ENCODE data around the gene HBG1. TPM values are rescaled to one million over a fixed set of nuclear protein-coding genes. Genes with fewer than 3 reads are reported as not detected.

The HBG1 gene
- total and polyA plus RNA-seq, 2 of the 8 experiments (the other 6 are each of a cell fraction or from before 2014, with no cell fraction given) = 0.26 TPM; not detected in 1

DNA sequence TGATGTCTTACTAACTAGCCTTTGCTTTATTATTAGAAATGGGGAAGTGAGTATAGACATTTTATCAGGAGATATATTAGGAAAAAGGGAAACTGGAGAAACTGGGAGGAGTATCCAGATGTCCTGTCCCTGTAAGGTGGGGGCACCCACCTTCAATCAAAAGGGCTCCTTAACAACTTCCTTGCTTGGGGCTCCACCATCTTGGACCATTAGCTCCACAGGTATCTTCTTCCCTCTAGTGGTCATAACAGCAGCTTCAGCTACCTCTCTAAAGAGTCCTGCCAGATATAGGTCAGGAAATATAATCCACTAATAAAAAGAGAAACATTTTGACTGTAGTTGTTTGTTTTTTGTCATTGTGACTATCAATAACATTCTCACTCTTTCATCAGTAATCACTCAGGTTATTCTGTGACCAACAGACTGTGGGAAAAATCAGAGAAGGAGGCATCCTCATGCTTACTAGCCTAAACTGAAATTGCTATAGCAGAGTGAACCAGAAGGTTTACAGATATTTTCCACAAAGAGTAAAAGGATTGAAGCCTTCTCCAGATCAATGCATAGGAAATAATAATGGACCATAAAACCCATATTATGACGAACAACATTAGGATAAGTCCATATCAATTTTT lies 41.7 kb upstream of the HBG1 start:
- Histone ChIP-seq H3K36me3 (ENCODE audit: control insufficient read depth in 2 of 4, insufficient read depth in 4 of 4, low read length in 3 of 4) (no peaks in the 10 kb centered on the region), H3K4me3 (ENCODE audit: extremely low read depth in 1 of 4, insufficient read depth in 2 of 4, low read depth in 3 of 4, low read length in 4 of 4) (no peak overlapping the region), H2BK120ac (replicated peaks; ENCODE audit: low read depth, low read length) (no peak overlapping the region), H2BK15ac (ENCODE audit: low read length) (no peak overlapping the region), H4K8ac (ENCODE audit: extremely low read depth, insufficient read depth, low read length) (no peak overlapping the region), H3K27me3 (replicated peaks in 1 of 4; ENCODE audit: control insufficient read depth in 3 of 4, extremely low read depth in 1 of 4, insufficient read depth in 3 of 4, low read length in 3 of 4) (no peaks in the 10 kb centered on the region), H3K79me2 (ENCODE audit: control insufficient read depth in 1 of 2, insufficient read depth in 2 of 2, low read length in 2 of 2) (no peaks in the 10 kb centered on the region), H2AK5ac (ENCODE audit: low read depth, low read length) (no peak overlapping the region), H3K23me2 (ENCODE audit: low read depth, low read length) (no peaks in the 10 kb centered on the region), H4K91ac (replicated peaks; ENCODE audit: insufficient read length, low read length) (no peak overlapping the region), H3K4me2 (ENCODE audit: insufficient read depth in 1 of 2, low read depth in 2 of 2, low read length in 2 of 2) (no peak overlapping the region), H3K56ac (replicated peaks; ENCODE audit: insufficient read length, low read depth, low read length) (no peak overlapping the region), H3K23ac (ENCODE audit: insufficient read length) (no peak overlapping the region), H3K27ac (ENCODE audit: low read depth, low read length) (no peak overlapping the region), H2BK20ac (ENCODE audit: low read length) (no peak overlapping the region), H3K4ac (replicated peaks; ENCODE audit: insufficient read length, low read depth, low read length) (no peak overlapping the region), H2BK5ac (ENCODE audit: low read depth, low read length) (no peak overlapping the region), H4K20me1 (replicated peaks in 1 of 2; ENCODE audit: control insufficient read depth in 1 of 2, insufficient read depth in 2 of 2, low read length in 2 of 2) (no peaks in the 10 kb centered on the region), H2BK12ac (ENCODE audit: low read depth, low read length) (no peak overlapping the region), H3K4me1 (replicated peaks in 1 of 4; ENCODE audit: control insufficient read depth in 3 of 4, insufficient read depth in 4 of 4, low read length in 3 of 4) (no peaks in the 10 kb centered on the region), H2AFZ (ENCODE audit: low read length) (no peak overlapping the region), H3K14ac (ENCODE audit: insufficient read length) (no peak overlapping the region), H3K9ac (replicated peaks in 1 of 4; ENCODE audit: extremely low read depth in 1 of 4, low read depth in 3 of 4, low read length in 3 of 4) (no peak overlapping the region), H3K9me3 (ENCODE audit: insufficient read depth in 2 of 2, low read depth in 1 of 2, low read length in 1 of 2) (no peaks in the 10 kb centered on the region; a peak in 1 of 4 replicates), H4K5ac (ENCODE audit: insufficient read length, low read depth, low read length) (no peak overlapping the region), H3K79me1 (ENCODE audit: low read depth, low read length) (no peaks in the 10 kb centered on the region), H3K18ac (ENCODE audit: extremely low read depth, low read length) (no peak overlapping the region)
- FAIRE-seq = peak; percentile 19
- WGBS, 2 experiments (ENCODE audit: extremely low coverage in 1 of 2, insufficient coverage in 1 of 2, insufficient read length in 1 of 2, insufficient replicate concordance in 2 of 2, low coverage in 1 of 2, low lambda C conversion rate in 2 of 2, missing lambda C conversion rate in 1 of 2) = 75% methylated on average over 1 of the region's 1 CpG; no CpG with 5 or more reads in 1 of the 2 experiments
- ChIA-PET POLR2A (ENCODE audit: partially characterized antibody) (no interaction called here), CTCF (ENCODE audit: partially characterized antibody) (interaction anchor here (0.7 to 4.2 kb wide), 21 partner anchors 8 to 664 kb away, joined by 3 to 48 read pairs (median 4); partner anchors contain the start of gene OR51B5)
- DNase-seq (ENCODE audit: low read depth in 1 of 2, low spot score in 2 of 2) = no peak
- TF ChIP-seq EGR1 (IDR thresholded peaks at IDR 0.05; ENCODE audit: borderline replicate concordance, low read depth, low read length) = no peak
- TF ChIP-seq RAD21 (IDR thresholded peaks at IDR 0.05 in 1 of 2, conservative IDR thresholded peaks at IDR 0.05 in 1 of 2; ENCODE audit: low read depth in 2 of 2, low read length in 2 of 2) = peak; percentile 81 to 88
- TF ChIP-seq RNF2 (IDR thresholded peaks at IDR 0.05; ENCODE audit: borderline replicate concordance, low read depth, low read length, missing control alignments, poor library complexity, severe bottlenecking) = no peak
- TF ChIP-seq JUND (IDR thresholded peaks at IDR 0.05; ENCODE audit: low read length) = no peak
- TF ChIP-seq, protein P1, sequence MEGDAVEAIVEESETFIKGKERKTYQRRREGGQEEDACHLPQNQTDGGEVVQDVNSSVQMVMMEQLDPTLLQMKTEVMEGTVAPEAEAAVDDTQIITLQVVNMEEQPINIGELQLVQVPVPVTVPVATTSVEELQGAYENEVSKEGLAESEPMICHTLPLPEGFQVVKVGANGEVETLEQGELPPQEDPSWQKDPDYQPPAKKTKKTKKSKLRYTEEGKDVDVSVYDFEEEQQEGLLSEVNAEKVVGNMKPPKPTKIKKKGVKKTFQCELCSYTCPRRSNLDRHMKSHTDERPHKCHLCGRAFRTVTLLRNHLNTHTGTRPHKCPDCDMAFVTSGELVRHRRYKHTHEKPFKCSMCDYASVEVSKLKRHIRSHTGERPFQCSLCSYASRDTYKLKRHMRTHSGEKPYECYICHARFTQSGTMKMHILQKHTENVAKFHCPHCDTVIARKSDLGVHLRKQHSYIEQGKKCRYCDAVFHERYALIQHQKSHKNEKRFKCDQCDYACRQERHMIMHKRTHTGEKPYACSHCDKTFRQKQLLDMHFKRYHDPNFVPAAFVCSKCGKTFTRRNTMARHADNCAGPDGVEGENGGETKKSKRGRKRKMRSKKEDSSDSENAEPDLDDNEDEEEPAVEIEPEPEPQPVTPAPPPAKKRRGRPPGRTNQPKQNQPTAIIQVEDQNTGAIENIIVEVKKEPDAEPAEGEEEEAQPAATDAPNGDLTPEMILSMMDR (IDR thresholded peaks at IDR 0.05; ENCODE audit: control extremely low read depth in 1 of 3, insufficient read depth in 1 of 3, low read depth in 1 of 3, low read length in 3 of 3) = peak in 2 of 3 experiments; percentile 64 to 69; a peak in 3 of 4 replicates
- no peak for TF ChIP-seq JUN (IDR thresholded peaks at IDR 0.05; ENCODE audit: low read depth, low read length)
- TF ChIP-seq FOSL1 (IDR thresholded peaks at IDR 0.05; ENCODE audit: insufficient read depth, low read depth, low read length) = no peak

Measured in H1 (cell line).